Esophagus squamous epithelium (tissue), 4 donors: ENCODE results near the gene ADAMTS1.

Experiments used
- POLR2A ChIP-seq, 4 donors: fragments of 450-650 bp; IDR thresholded peaks; one replicate each; pipeline ENCODE4 v1.6.1; 2017; ENCODE audit warnings: antibody characterized with exemption in 4 of 4, mild to moderate bottlenecking in 4 of 4, moderate library complexity in 3 of 4
- TF ChIP-seq, protein P1 (sequence below), 6 experiments: fragments of 450-650 bp in 4 of 6; fragments of 200-600 bp in 2 of 6; sonication (generic) in 2 of 6; IDR thresholded peaks; one replicate each; pipeline ENCODE4 v1.5.1; 2016 to 2019; ENCODE audit warnings: antibody characterized with exemption in 6 of 6, mild to moderate bottlenecking in 4 of 6, moderate library complexity in 4 of 6

GRCh38 chr21:26800970-26801431, 44.2 kb downstream of the ADAMTS1 start:
- TF ChIP-seq, protein P1, sequence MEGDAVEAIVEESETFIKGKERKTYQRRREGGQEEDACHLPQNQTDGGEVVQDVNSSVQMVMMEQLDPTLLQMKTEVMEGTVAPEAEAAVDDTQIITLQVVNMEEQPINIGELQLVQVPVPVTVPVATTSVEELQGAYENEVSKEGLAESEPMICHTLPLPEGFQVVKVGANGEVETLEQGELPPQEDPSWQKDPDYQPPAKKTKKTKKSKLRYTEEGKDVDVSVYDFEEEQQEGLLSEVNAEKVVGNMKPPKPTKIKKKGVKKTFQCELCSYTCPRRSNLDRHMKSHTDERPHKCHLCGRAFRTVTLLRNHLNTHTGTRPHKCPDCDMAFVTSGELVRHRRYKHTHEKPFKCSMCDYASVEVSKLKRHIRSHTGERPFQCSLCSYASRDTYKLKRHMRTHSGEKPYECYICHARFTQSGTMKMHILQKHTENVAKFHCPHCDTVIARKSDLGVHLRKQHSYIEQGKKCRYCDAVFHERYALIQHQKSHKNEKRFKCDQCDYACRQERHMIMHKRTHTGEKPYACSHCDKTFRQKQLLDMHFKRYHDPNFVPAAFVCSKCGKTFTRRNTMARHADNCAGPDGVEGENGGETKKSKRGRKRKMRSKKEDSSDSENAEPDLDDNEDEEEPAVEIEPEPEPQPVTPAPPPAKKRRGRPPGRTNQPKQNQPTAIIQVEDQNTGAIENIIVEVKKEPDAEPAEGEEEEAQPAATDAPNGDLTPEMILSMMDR (IDR thresholded peaks at IDR 0.05): no peak
- TF ChIP-seq POLR2A (IDR thresholded peaks at IDR 0.05): no peak
